Calu3 (cell line): ENCODE measurements around the gene CDYL2. TPM values are rescaled to one million over a fixed set of nuclear protein-coding genes. Genes with fewer than 3 reads are reported as not detected.

Experiments
- BruUV-seq: library from RNA; stranded (reverse); fragments of 400-500 nt; replicated peaks from 2 replicates; lab custom pipeline; 2021; lab: Mats Ljungman, UMichigan
- CTCF ChIA-PET: fragments of 300-600 bp; sonication (Branson Sonifier 250); formaldehyde crosslinking; loops from one replicate; lab custom pipeline; 2022; ENCODE audit warnings: antibody characterized with exemption; lab: Charles Lee
- DNase-seq: peaks from one replicate; pipeline ENCODE4 v3.0.0; 2022
- H3K27ac Mint-ChIP-seq: one replicate; pipeline ENCODE4 v1.8.0; 2022; ENCODE audit warnings: mixed read lengths; ENCODE audit not compliant: unreplicated experiment
- H3K27me3 Mint-ChIP-seq: one replicate; pipeline ENCODE4 v1.8.0; 2022; ENCODE audit warnings: mixed read lengths; ENCODE audit not compliant: unreplicated experiment
- H3K36me3 Mint-ChIP-seq: one replicate; pipeline ENCODE4 v1.8.0; 2022; ENCODE audit warnings: mild to moderate bottlenecking, moderate library complexity, mixed read lengths; ENCODE audit not compliant: insufficient read depth, unreplicated experiment
- H3K4me1 Mint-ChIP-seq: one replicate; pipeline ENCODE4 v1.8.0; 2022; ENCODE audit warnings: mild to moderate bottlenecking, low read depth, mixed read lengths; ENCODE audit not compliant: unreplicated experiment
- H3K4me3 Mint-ChIP-seq: one replicate; pipeline ENCODE4 v1.8.0; 2022; ENCODE audit warnings: mild to moderate bottlenecking, low read depth, moderate library complexity, mixed read lengths; ENCODE audit not compliant: unreplicated experiment
- H3K9me3 Mint-ChIP-seq: one replicate; pipeline ENCODE4 v1.8.0; 2022; ENCODE audit warnings: low read depth, mixed read lengths; ENCODE audit not compliant: unreplicated experiment
- CTCF ChIP-seq: fragments of 200-600 bp; IDR thresholded peaks from one replicate; pipeline ENCODE4 v1.8.0; 2022; ENCODE audit warnings: antibody characterized with exemption; ENCODE audit not compliant: unreplicated experiment
- intact Hi-C: fragments of 100-400 bp; cut with micrococcal nuclease; formaldehyde crosslinking; loops from one replicate; pipeline ENCODE4 v1.10.0; 2022; ENCODE audit not compliant: unreplicated experiment
- total RNA-seq: library from RNA; stranded (reverse); gene quantifications from 2 replicates; pipeline ENCODE4 v1.2.3, GENCODE V29; 2022

CDYL2 gene
- total RNA-seq, 1 experiment from 2014 or later = 1.0 TPM

- intact Hi-C loops = no loop called here
- no TSS peak for BruUV-seq
- H3K9me3 Mint-ChIP-seq = peaks cover 2% of the 10 kb centered on the region
Measured at GRCh38 chr16:80775450-80775849, 28.9 kb downstream of the CDYL2 start.

GRCh38 chr16:80766798-80767197 is 37.6 kb downstream of the CDYL2 start:
- Mint-ChIP-seq H3K9me3 (peaks cover 7% of the 10 kb centered on the region), H3K4me1 (no peaks in the 10 kb centered on the region)
- intact Hi-C loops = no loop called here

More at GRCh38 chr16:80775450-80775849, 28.9 kb downstream of the CDYL2 start:
- no peak for DNase-seq
- H3K4me1 Mint-ChIP-seq = no peaks in the 10 kb centered on the region
- no peak overlapping the region for H3K27ac Mint-ChIP-seq
- CTCF ChIA-PET = no interaction called here
- no peak overlapping the region for H3K4me3 Mint-ChIP-seq
- H3K27me3 Mint-ChIP-seq = no peaks in the 10 kb centered on the region
- no peaks in the 10 kb centered on the region for H3K36me3 Mint-ChIP-seq
- no peak for TF ChIP-seq CTCF

GRCh38 chr16:80759419-80760162 is 44.8 kb downstream of the CDYL2 start:
- Mint-ChIP-seq H3K36me3 (no peaks in the 10 kb centered on the region), H3K9me3 (no peaks in the 10 kb centered on the region), H3K4me1 (no peaks in the 10 kb centered on the region), H3K27me3 (no peaks in the 10 kb centered on the region), H3K4me3 (peak overlapping the region; percentile 33), H3K27ac (no peak overlapping the region)
- TF ChIP-seq CTCF = no peak
- no peak for DNase-seq
- CTCF ChIA-PET = no interaction called here
- no TSS peak for BruUV-seq
- intact Hi-C loops = no loop called here

More at GRCh38 chr16:80766798-80767197, 37.6 kb downstream of the CDYL2 start:
- DNase-seq = no peak
- Mint-ChIP-seq H3K36me3 (no peaks in the 10 kb centered on the region), H3K27ac (no peak overlapping the region), H3K27me3 (peaks cover 28% of the 10 kb centered on the region), H3K4me3 (no peak overlapping the region)
- no peak for TF ChIP-seq CTCF
- no TSS peak for BruUV-seq
- CTCF ChIA-PET = interaction anchor here (0.6 kb wide), 1 partner anchor 14 kb away, joined by 4 read pairs; no protein-coding TSS in a partner anchor

- H3K4me3 Mint-ChIP-seq = no peak overlapping the region
- CTCF ChIA-PET = no interaction called here
- H3K27me3 Mint-ChIP-seq = peaks cover 22% of the 10 kb centered on the region
Measured at GRCh38 chr16:80754476-80754875, 49.9 kb downstream of the CDYL2 start.

More at GRCh38 chr16:80754476-80754875, 49.9 kb downstream of the CDYL2 start:
- no peak for DNase-seq
- Mint-ChIP-seq H3K36me3 (no peaks in the 10 kb centered on the region), H3K9me3 (no peaks in the 10 kb centered on the region), H3K4me1 (no peaks in the 10 kb centered on the region), H3K27ac (no peak overlapping the region)
- intact Hi-C loops = no loop called here
- TF ChIP-seq CTCF = no peak
- no TSS peak for BruUV-seq
